ENCODE measurements around the gene TAS2R20.

Gene TAS2R20

GRCh38 chr12:10957741-10958140, 40.4 kb downstream of the TAS2R20 start:
- DNase-seq, result no peak

GRCh38 chr12:10956085-10956484, 42.0 kb downstream of the TAS2R20 start:
- DNase-seq, result no peak

GRCh38 chr12:10952645-10953044, 45.5 kb downstream of the TAS2R20 start:
- no peak for DNase-seq

All from CD4-positive, alpha-beta T cell treated with Interleukin-21 for 1 hour (primary cell).